GM19397 (cell line): ENCODE measurements around the gene CADM1.

Experiments used
- ATAC-seq: cut with Tn5 transposase; IDR thresholded peaks from one replicate; pipeline ENCODE4 v1.9.1; 2021; ENCODE audit warnings: mild to moderate bottlenecking, moderate library complexity; ENCODE audit not compliant: unreplicated experiment

CADM1 gene

DNA sequence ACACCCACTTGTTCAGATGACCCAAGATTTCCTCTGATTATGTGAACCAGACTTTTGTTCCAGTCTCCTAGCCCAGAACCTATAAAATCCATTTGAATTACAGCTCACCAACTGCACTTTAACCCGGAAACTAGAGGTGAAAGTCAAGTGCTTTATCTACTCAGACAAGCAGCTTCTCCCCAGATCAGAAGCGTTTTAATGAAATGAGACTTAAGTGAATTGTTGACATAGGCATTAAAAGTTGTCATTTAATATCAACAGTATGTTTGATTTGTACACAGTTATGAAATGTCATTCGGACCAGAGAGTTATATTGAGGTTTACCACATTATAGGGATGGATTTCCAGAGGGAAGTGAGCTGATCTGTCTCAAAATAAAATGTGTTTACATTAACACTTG is 52.0 kb downstream of the CADM1 start:
- ATAC-seq = no peak

DNA sequence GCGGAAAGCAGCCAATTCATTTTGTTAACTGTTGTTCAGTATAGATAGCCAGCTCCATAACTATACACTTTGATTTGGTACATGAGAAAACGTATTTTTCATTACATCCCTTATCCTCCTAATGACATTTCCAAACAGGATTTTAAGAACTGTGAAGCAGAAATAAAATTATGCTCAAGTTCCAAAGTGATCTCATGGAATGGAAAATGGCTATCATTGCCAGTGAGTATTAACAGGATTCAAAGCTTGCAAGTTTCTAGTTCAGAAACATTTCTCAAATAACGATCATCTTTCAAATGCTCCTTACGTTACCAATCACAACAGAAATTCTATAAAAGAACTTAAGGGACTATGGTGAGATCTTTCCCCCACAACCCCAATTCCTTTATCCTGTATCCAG is 53.7 kb downstream of the CADM1 start:
- no peak for ATAC-seq

GRCh38 chr11:115447273-115447864 is 56.8 kb downstream of the CADM1 start:
- ATAC-seq = no peak

DNA sequence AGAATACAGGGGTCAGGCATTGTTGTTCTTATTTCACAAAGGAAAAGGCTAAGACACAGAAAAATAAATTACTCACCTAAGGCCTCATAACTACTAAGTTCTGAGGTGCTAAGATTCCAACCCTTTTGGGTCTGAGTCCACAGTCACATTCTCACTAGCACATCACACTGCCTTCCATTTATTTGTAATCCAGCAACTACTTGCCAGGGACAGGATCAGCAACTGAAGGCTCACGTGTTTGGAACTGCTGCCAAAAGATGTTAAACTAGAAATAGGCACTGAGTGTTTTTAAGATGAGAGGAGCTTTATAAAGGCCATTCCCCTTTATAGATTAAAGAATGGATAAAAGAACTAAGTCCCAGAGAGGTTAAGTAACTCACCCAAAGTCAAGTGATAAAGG is 58.0 kb downstream of the CADM1 start:
- ATAC-seq = no peak

- no peak for ATAC-seq
Measured at GRCh38 chr11:115444542-115444941, 59.7 kb downstream of the CADM1 start.

DNA sequence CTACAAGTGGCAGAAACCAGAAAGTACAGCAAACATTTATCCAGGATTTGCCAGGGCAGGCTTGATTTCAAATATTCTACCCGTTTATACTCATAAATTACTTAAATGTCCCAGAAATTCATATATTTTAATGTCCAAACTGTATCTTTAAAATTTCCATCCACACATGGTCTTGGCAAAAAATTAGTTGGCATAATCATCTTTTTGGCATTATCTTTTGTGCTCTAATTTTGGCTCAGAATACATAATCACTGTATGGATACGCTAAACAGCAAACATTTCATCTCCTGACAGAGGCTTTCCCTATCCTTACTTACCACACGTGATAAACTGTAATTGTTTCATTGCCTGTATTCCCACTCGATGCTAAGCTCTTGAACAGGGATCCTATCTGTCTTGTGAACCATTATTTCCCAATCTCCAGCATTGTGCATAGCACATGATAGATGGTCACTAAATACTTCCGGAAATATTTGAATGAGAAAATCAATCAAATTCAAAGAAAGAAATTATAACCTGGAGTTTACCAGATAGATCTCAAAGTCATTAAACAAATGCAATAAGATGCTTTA is 64.2 kb downstream of the CADM1 start:
- ATAC-seq = no peak

DNA sequence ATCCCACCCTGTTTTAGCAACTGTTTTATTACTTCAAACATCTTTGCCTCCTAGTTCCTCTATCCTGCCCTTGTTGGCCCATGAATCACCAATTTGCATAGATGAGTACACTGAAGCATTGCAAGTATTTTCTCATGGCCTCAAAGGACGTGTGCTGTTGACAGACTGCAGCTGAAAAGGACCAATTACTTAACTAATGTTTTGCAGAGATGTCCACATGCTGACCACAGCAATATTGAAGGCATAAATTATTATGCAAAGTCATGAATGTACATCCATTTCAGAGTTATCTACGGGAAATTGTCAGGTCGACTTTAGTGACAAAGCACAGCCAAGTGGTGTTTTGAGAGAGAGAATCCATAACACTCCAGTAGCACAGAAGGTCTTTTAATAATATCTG is 64.8 kb downstream of the CADM1 start:
- no peak for ATAC-seq

GRCh38 chr11:115437902-115438575 is 66.2 kb downstream of the CADM1 start:
- ATAC-seq = no peak

GRCh38 chr11:115430345-115430744 is 73.9 kb downstream of the CADM1 start:
- ATAC-seq = no peak

- ATAC-seq = no peak
Measured at GRCh38 chr11:115428306-115428705, 75.9 kb downstream of the CADM1 start.

DNA sequence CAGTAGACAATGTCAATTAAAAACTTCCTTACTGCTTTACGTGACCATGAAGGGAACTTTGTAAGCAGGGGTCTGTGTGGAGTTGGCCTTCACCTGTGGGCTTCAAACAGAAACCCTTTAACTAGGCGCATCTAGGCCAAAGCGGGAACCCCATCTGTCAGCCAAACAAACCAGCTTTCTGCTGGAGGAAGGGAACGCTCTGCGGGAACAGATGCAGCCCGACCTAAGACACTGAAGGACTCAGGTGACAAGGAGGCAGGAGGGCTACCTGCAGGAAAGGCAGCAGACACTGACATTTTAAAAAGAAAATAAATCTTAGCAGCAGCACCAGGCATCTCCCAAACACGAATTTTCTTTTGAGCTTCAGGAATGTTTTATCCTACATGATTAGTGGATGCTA is 78.4 kb downstream of the CADM1 start:
- ATAC-seq = no peak

DNA sequence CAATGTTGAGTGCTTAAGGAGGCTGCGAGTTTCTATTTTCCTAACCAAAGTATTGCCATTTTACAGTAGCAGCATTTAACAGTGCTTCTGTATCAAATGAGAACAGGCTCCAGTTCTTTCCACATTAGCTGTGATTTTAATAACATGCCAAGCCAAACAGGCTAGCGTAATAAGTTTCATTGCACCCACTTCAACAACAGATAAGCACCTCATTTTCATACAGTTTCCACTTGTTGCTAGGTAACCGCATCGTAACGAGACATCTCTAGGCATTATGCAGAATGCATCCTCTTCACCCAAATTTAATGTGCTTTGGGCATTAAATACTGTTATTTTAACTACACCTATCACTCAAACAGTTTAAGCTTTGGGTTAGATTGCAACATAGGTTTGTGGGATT is 79.0 kb downstream of the CADM1 start:
- ATAC-seq = no peak

DNA sequence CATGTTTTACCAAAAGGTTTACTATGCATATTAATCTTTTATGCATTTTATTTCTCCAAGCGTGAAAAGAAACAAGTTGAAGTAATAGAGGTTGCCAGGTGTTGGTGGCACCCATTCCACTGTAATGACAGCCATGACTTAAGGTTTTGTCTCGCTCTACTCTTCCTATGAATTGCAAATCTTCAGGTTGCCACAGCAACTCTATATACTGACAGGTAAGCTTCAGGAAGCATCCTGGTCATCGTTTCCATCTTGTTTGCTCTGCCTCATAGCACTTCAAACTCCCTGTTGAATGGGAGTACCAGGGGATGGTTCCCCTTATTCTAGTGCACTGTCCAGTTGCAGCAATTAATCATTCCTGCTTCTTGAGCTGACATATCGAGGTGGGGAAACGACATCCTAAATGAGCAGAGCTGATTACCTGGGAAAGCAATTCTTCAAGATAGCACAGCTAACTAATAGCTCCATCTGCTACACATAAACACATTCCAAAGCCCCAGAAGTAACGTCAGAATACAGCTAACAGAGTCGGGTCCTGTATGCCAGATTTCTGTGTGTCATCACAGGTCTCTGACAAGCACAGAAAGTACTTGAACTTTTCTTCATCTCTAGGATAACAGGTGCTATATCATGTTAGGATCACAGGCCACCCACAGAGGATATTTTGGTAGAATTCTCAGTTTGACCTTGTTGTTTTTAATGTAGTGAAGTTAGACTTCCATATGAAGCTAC is 80.3 kb downstream of the CADM1 start:
- ATAC-seq = no peak

DNA sequence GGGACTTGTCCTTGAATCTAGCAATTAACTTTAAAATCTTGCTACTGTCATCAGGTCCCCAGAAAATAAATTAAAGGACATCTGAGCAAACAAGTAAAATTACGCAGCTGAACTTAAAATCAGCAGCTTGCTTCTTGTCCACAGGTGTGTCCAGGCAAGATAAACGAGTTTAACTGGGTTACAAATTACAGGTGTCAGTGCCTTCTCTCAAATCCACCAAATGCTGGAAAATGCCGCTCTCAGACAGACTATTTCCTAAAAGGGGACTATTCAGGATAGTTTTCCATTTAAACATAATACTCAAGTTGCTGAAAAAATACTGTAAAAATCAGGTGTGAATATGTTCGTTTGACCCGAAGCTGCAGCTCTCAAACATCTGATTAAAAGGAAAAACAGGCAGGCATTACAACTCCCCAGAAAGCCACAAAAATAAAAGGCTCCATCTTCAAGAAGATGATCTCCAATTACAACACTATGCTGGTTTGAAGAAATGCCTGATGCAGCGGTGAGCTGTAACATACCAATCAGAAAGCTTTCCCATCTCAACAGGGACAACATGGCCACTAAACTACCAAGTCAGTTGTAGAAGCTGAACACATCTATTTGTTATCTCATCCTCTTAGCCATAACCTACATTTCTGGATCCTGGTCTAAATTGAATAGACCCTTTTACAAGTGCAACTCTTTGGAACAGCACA is 82.1 kb downstream of the CADM1 start:
- no peak for ATAC-seq

DNA sequence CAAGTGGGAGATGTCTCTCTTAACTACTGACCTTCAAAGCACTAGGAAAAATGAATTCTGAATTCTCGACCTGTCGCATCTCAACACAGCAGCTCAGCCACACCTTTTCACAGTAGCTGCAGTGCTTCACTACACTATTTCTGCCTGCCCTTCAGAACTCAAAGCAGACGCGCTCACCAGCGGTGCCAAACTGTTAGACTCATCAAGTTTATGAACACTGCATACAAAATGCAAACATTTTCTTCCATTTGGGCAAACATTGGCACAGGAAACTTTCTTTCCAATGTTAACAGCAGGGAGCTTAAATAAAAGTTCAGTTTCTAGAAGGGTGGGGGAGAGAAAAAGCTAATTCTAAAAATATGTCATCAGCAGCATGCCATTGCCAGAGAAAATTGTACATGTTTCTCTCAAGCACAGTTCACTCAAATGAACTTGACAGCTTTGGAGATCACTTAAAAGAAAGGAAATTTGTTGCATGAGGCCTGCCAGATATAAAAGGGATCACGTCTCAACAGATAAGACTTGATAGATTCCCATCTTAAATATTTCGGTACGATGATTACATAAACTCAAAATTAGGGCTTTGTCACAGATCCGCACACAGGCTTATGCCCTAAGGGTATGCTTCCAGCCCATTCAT is 82.7 kb downstream of the CADM1 start:
- no peak for ATAC-seq

DNA sequence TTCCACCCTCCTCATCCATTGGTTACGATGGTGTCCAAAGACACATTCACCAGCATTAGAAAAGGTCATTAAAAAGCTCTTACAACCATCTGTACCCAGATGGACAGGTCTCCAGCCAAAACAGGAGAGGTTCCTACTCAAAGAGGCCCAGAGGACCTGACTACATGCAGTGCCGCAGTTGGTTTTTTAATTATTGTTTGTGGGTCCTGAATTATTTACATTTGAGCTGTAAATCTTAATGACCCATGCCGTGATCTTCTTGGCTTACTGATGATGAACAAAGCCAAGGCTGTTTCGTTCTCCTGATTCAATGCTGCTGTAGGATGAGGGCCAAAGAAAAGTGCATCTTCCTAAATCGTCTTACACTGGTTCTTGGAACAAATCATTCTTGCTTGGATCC is 83.7 kb downstream of the CADM1 start:
- ATAC-seq = no peak

DNA sequence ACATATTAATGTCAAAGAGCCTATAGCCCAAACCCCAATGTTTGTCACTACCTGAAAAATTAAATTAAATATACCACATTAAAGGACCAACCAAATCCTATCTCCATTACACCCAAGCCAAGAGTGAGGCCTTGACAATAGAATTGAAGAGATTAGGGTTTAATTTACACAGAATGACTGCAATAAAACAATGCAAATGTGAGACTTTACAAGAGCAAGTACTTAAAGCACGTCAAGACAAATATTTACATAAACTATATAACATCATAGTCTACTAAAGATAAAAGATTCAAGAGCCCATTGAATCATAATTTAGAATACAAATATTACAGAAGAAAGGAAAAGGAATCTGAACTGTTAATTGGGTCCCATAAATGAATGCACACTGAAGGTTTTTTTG is 85.6 kb downstream of the CADM1 start:
- ATAC-seq = no peak

DNA sequence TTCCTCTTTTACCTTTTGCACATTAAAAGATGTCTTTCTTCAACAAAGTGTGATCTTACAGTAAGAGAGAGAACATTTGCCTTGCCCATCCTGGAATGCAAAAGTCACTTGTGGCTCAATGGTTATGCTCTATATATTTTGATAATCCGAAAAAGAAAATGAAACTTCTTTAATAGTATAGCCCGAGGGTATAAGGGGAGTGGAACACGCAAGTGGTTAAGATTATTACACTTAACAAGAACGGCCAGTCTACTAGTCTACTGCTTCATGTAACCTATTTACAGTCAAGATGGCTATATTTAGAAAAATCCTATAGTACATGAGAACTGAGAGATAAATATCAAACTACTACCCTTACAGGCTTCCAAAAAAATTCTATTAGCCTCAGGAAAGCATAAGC is 86.1 kb downstream of the CADM1 start:
- no peak for ATAC-seq

DNA sequence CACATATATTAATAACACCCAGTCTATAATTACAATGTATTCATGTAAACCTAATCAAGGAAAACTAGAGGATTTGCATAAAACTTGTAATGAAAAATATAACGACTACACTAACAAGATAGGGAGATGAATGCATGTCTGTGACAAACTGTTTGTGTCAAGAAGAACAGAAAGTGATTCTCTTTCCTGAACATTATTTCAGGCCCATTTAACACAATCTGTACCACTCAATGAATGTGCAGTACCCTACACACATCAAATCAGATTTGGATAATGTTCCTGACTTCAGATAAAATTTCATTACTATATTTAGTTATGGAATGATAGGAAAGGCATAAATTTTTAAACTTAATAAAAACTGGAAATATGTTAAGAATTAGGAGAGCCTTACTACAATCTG is 93.1 kb downstream of the CADM1 start:
- no peak for ATAC-seq

DNA sequence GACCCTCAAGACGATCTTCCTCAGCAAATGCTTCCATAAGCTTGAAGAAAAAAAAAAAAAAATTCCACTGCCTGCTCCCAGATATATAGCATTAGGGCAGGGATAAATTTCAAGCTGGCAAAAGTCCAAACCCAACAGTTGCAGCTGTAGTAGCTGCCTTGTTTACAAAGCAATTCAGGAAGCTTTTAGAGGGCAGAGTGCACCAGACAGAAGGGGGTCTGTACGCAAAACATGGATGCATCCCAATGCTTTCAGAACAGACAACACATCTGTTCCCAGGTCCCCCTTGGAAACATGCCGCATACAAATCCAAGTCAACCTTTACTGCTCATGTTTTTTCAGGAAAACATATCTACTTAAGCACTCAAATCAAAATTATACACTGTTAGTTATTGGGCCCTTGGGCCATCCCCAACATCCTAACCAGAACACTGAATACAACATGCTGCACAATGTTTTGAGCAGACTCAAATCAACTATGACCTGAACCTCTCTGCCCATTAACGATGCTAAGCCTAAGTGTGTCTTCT is 94.5 kb downstream of the CADM1 start:
- ATAC-seq = no peak
